GM18499 (cell line): ENCODE data around the gene KLHL13.

ENCODE experiments used
- ATAC-seq: cut with Tn5 transposase; IDR thresholded peaks from one replicate; pipeline ENCODE4 v1.9.1; 2021; ENCODE audit warnings: moderate number of reproducible peaks; ENCODE audit not compliant: insufficient read depth, unreplicated experiment

The KLHL13 gene

DNA sequence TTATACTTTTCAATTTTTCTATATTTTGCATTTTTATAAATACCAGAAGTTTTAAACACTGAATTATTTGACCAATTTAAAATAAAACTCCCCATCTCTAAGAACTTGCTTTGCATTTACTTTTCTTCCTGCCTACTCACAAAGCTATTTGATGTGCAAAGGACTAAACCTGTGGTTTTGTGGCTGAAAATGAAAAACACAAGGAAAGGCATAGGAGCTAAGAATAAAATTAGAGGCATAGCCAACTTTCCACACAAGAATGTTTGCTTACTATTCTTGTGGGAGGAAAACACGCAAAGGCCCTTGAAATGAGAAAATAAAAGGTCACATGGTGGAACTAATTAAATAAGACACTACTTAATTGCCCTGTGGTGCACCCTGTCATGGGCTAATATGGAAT, 221.2 kb downstream of the KLHL13 start:
- no peak for ATAC-seq

DNA sequence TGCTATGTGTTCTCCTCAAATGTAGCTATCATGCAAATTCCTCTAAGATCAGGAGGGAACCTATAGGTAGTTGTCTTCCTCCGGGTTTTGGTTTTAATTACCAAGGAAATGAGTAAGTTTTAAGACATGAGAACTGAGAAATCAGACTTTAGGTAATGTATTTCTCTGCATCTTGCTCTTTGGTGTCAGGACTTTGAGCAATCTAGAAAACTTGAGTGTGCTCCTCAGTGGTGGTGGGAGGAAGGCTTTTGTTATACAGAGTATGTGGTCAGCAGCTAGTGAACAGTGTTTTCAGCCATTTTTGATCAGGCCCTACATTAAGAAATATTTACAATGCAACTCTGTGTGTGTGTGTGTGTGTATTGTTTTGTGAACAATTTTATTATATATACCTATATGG, 224.1 kb downstream of the KLHL13 start:
- no peak for ATAC-seq

DNA sequence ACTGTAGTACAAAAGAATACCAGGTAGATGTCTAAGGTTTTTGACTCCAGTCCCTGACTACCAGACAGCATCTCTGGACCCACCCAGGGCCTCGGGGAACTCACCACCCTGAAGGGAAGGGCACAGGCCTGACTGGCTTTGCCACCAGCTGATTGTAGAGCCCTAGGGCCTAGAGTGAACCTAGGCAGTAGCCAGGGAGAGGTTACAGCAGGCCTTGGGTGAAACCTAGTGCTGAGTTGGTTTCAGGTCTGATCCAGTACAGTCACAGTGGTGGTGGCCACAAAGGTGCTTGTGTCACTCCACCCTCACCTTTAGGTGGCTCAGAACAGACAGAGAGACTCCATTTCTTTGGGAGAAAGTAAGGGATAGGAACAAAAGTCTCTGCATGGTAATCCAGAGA, 244.8 kb downstream of the KLHL13 start:
- ATAC-seq, result no peak

DNA sequence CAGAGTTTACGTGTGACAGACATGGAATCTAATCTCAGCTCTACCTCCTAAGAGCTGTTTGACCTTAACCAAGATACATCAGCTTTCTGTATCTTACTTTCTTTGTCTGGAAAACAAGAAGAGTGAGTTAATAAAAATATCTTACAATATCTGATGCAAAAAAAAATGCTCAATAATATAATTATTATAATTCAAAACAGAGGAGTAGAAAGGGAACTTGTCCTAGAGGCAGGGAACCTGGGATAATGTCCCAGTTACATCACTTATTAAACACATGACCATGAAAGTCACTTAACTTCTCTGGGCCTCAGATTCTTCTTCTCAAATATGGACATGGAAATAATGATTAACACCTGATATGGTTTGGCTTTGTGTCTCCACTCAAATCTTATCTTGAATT, 256.1 kb downstream of the KLHL13 start:
- no peak for ATAC-seq

DNA sequence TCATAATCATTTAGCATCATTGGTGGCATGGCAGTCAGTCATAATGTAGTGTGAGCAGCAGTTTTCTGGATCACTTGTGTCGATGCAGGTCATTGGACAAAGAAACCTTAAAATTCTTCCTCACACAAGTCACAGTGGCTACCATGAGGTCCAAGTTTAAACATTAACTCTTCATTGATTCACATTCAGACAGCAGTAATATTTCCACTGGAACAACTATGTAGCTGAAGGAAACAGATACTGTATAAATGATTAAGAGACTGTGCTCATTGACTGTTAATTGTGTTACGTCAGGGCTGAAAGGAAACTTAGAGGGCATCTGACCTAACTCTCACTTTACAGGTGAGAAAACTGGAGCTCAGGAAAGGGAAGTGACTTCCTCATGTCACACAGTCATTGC, 261.8 kb downstream of the KLHL13 start:
- no peak for ATAC-seq

DNA sequence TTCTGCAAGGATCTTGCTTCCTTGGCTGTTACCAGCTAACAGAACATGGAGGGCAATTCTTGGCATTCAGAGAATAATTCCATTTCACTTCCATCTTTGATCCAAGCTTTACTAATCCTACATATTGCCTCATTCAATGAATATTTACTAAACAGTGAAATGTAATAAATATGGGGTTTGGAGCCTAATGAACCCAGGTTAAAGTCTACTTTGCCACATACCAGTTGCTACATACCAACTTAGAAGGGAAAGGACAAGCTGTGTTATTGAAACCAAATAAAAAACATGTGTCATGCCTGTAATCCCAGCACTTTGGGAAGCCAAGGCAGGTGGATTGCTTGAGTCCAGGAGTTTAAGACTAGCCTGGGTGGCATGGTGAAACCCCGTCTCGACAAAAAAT, 265.6 kb downstream of the KLHL13 start:
- ATAC-seq, result no peak
